HepG2 (cell line): ENCODE results near the gene EEIG1. TPM values are rescaled to one million over a fixed set of nuclear protein-coding genes. Genes with fewer than 3 reads are reported as not detected.

Source experiments
- ATAC-seq: fragments of 200-7000 bp; cut with Tn5 transposase; 3 replicates; pipeline ENCODE4 v1.9.1; 2020; ENCODE audit warnings: mild to moderate bottlenecking, moderate library complexity
- BruUV-seq: library from RNA; stranded (reverse); fragments of 400-500 nt; replicated peaks from 2 replicates; lab custom pipeline; 2021; lab: Mats Ljungman, UMichigan
- CTCF ChIA-PET: fragments of 300-600 bp; formaldehyde crosslinking; extraction: SDS; loops from one replicate; lab custom pipeline; 2021; ENCODE audit warnings: low total read pairs, inconsistent platforms, low intra/inter-chr PET ratio; lab: Yijun Ruan, JAX
- POLR2A ChIA-PET: fragments of 350-600 bp; sonication (Branson Sonifier 250); formaldehyde crosslinking; loops from one replicate; lab custom pipeline; 2020; ENCODE audit warnings: antibody characterized with exemption, inconsistent platforms; lab: Yijun Ruan, JAX
- DNase-seq: peaks from one replicate; pipeline ENCODE4 v3.0.0-alpha.2; 2015; ENCODE audit warnings: low spot score
- FAIRE-seq: peaks from 3 replicates; lab custom pipeline; 2011; peaks lifted over from hg19 to GRCh38; lab: Jason Lieb, UNC
- H2AFZ ChIP-seq: one replicate; pipeline ENCODE4 v1.6.1; 2011; ENCODE audit warnings: low read length, inconsistent platforms
- H3K27ac ChIP-seq: fragments of 300-600 bp; 3 replicates; pipeline ENCODE4 v1.8.0; 2011; ENCODE audit warnings: mixed run types, mild to moderate bottlenecking, mixed read lengths, low read length, inconsistent platforms; ENCODE audit not compliant: insufficient read depth; ENCODE audit errors: extremely low read length
- H3K27me3 ChIP-seq, 2 experiments: fragments of 200-600 bp in 1 of 2; 2 replicates in 1 of 2; 3 replicates in 1 of 2; pipeline versions ENCODE4 v1.6.0 to v1.8.0; 2011; ENCODE audit warnings: low read length in 2 of 2, mild to moderate bottlenecking in 2 of 2, moderate library complexity in 2 of 2, inconsistent platforms in 1 of 2; ENCODE audit not compliant: insufficient read depth in 2 of 2, control insufficient read depth in 1 of 2
- H3K36me3 ChIP-seq, 2 experiments: fragments of 200-600 bp in 1 of 2; replicated peaks in 1 of 2; 2 replicates in 1 of 2; 3 replicates in 1 of 2; pipeline versions ENCODE4 v1.5.1 to v1.8.0; 2011; ENCODE audit warnings: low read length in 2 of 2, inconsistent platforms in 1 of 2; ENCODE audit not compliant: insufficient read depth in 2 of 2, control insufficient read depth in 1 of 2
- H3K4me1 ChIP-seq: 2 replicates; pipeline ENCODE4 v1.5.1; 2012; ENCODE audit warnings: low read length, inconsistent platforms; ENCODE audit not compliant: insufficient read depth
- H3K4me2 ChIP-seq: 2 replicates; pipeline ENCODE4 v1.6.0; 2011; ENCODE audit warnings: low read depth, low read length, inconsistent platforms
- H3K4me3 ChIP-seq, 3 experiments: fragments of 200-600 bp in 1 of 3; sonication (generic), shearing (Covaris generic) in 1 of 3; replicated peaks in 1 of 3; 2 replicates each; pipeline ENCODE4 v1.5.1; 2011 to 2016; ENCODE audit warnings: low read length in 3 of 3, inconsistent platforms in 2 of 3, low read depth in 2 of 3, mild to moderate bottlenecking in 2 of 3, control low read depth in 1 of 3, mixed read lengths in 1 of 3; ENCODE audit not compliant: insufficient read depth in 1 of 3
- H3K79me2 ChIP-seq: one replicate; pipeline ENCODE4 v1.6.1; 2011; ENCODE audit warnings: low read length, inconsistent platforms; ENCODE audit not compliant: insufficient read depth
- H3K9ac ChIP-seq: 2 replicates; pipeline ENCODE4 v1.6.0; 2011; ENCODE audit warnings: mild to moderate bottlenecking, low read depth, low read length, inconsistent platforms; ENCODE audit not compliant: insufficient read depth
- H3K9me3 ChIP-seq: 2 replicates; pipeline ENCODE4 v1.5.1; 2012; ENCODE audit warnings: mild to moderate bottlenecking, low read length
- H4K20me1 ChIP-seq: 2 replicates; pipeline ENCODE4 v1.6.0; 2011; ENCODE audit warnings: inconsistent platforms, mild to moderate bottlenecking, low read length, moderate library complexity; ENCODE audit not compliant: insufficient read depth
- ARNT2 ChIP-seq: sonication (generic); formaldehyde crosslinking; IDR thresholded peaks from 2 replicates; pipeline ENCODE4 v1.8.0; 2022; ENCODE audit warnings: mild to moderate bottlenecking, low read depth, missing genetic modification reagents, moderate library complexity
- ASH2L ChIP-seq: fragments of 300-600, 200-600 bp; sonication (generic); IDR thresholded peaks from 2 replicates; pipeline ENCODE4 v1.7.0; 2017; ENCODE audit warnings: low read depth, mild to moderate bottlenecking, moderate library complexity, mixed read lengths, low read length; ENCODE audit not compliant: insufficient read length
- FOXO1 ChIP-seq: sonication (generic); formaldehyde crosslinking; IDR thresholded peaks from 2 replicates; pipeline ENCODE4 v1.4.0; 2020; ENCODE audit warnings: missing genetic modification reagents
- HMGXB4 ChIP-seq, 2 experiments: sonication (generic) in 1 of 2; formaldehyde crosslinking in 1 of 2; IDR thresholded peaks; 2 replicates each; pipeline versions ENCODE4 v1.4.0 to v1.6.1; 2018 to 2020; ENCODE audit warnings: missing genetic modification reagents in 2 of 2, borderline replicate concordance in 1 of 2, low read depth in 1 of 2, mild to moderate bottlenecking in 1 of 2, missing biosample characterization in 1 of 2
- KDM2A ChIP-seq: sonication (generic); formaldehyde crosslinking; IDR thresholded peaks from 2 replicates; pipeline ENCODE4 v1.4.0; 2020; ENCODE audit warnings: low read depth, missing genetic modification reagents, borderline replicate concordance
- NKX3-1 ChIP-seq: sonication (generic); formaldehyde crosslinking; IDR thresholded peaks from 2 replicates; pipeline ENCODE4 v1.5.0; 2020; ENCODE audit warnings: missing genetic modification reagents
- PCBP1 ChIP-seq: fragments of 200-400 bp; formaldehyde crosslinking; IDR thresholded peaks from 2 replicates; pipeline ENCODE4 v1.6.1; 2017; ENCODE audit warnings: mild to moderate bottlenecking, low read depth, low read length, borderline replicate concordance
- POLR2A ChIP-seq, 2 experiments: IDR thresholded peaks; 2 replicates each; pipeline ENCODE4 v1.6.1; 2011; ENCODE audit warnings: low read depth in 2 of 2, low read length in 2 of 2, mild to moderate bottlenecking in 1 of 2, moderate library complexity in 1 of 2; ENCODE audit not compliant: insufficient read depth in 1 of 2
- SPEN ChIP-seq: sonication (generic); formaldehyde crosslinking; IDR thresholded peaks from 2 replicates; pipeline ENCODE4 v1.5.1; 2020; ENCODE audit warnings: low read depth, mild to moderate bottlenecking, missing genetic modification reagents
- TAF1 ChIP-seq: sonication (generic); formaldehyde crosslinking; IDR thresholded peaks from 2 replicates; pipeline ENCODE4 v1.4.0; 2020; ENCODE audit warnings: missing genetic modification reagents
- TEAD2 ChIP-seq: sonication (generic); formaldehyde crosslinking; IDR thresholded peaks from 2 replicates; pipeline ENCODE4 v1.9.0; 2021; ENCODE audit warnings: missing genetic modification reagents
- ZFP82 ChIP-seq: sonication (generic); formaldehyde crosslinking; IDR thresholded peaks from 2 replicates; pipeline ENCODE4 v1.5.1; 2020; ENCODE audit warnings: mild to moderate bottlenecking, missing genetic modification reagents, borderline replicate concordance
- ZNF274 ChIP-seq: sonication (generic); formaldehyde crosslinking; IDR thresholded peaks from 2 replicates; pipeline ENCODE4 v1.5.1; 2020; ENCODE audit warnings: mild to moderate bottlenecking, missing genetic modification reagents
- ZNF607 ChIP-seq: sonication (generic); formaldehyde crosslinking; IDR thresholded peaks from 2 replicates; pipeline ENCODE4 v1.5.1; 2020; ENCODE audit warnings: missing genetic modification reagents, mild to moderate bottlenecking, borderline replicate concordance
- ZNF670 ChIP-seq: sonication (generic); formaldehyde crosslinking; IDR thresholded peaks from 2 replicates; pipeline ENCODE4 v1.8.0; 2022; ENCODE audit warnings: mild to moderate bottlenecking, missing genetic modification reagents, borderline replicate concordance
- ZNF674 ChIP-seq: sonication (generic); formaldehyde crosslinking; IDR thresholded peaks from 2 replicates; pipeline ENCODE4 v1.5.0; 2020; ENCODE audit warnings: low read depth, mild to moderate bottlenecking, missing genetic modification reagents
- ZNF687 ChIP-seq: sonication (generic); formaldehyde crosslinking; IDR thresholded peaks from 2 replicates; pipeline ENCODE4 v1.5.1; 2020; ENCODE audit warnings: mild to moderate bottlenecking, missing genetic modification reagents, moderate library complexity
- ZNF816 ChIP-seq: sonication (generic); formaldehyde crosslinking; IDR thresholded peaks from 2 replicates; pipeline ENCODE4 v1.8.0; 2022; ENCODE audit warnings: missing genetic modification reagents, mild to moderate bottlenecking, borderline replicate concordance
- WGBS: methylation state at CpG from one replicate; pipeline ENCODE4 v1.1.6; 2017; ENCODE audit warnings: low lambda C conversion rate; 5-methylcytosine and 5-hydroxymethylcytosine counted together
- in situ Hi-C: cut with HindIII; loops from 2 replicates; pipeline ENCODE4 v1.10.0; 2017; ENCODE audit warnings: low pct_unique_long_range_greater_than_20kb; ENCODE audit not compliant: extremely low pct_ligation_motif_present
- intact Hi-C: fragments of 100-400 bp; cut with micrococcal nuclease; formaldehyde crosslinking; loops from one replicate; pipeline ENCODE4 v1.10.0; 2022; ENCODE audit not compliant: unreplicated experiment
- polyA plus RNA-seq, 8 experiments: library from polyadenylated mRNA; depleted of rRNA in 3 of 8; stranded (reverse) in 7 of 8; unstranded in 1 of 8; fragments of >200 nt; fragmentation: Illumina TruSeq in 4 of 8; extraction: Trizol in 4 of 8; gene quantifications; 2 replicates each; pipeline versions ENCODE4 v1.2.1 to v1.2.3, GENCODE V29; 2011 to 2016; ENCODE audit warnings: low read depth in 4 of 8, missing spikeins in 1 of 8, mixed read lengths in 1 of 8; ENCODE audit not compliant: insufficient read depth in 1 of 8
- total RNA-seq, 5 experiments: library from RNA; depleted of rRNA; stranded (reverse); fragments of >200 nt; fragmentation: Illumina TruSeq; extraction: Trizol; gene quantifications; 2 replicates each; pipeline ENCODE4 v1.2.3, GENCODE V29; 2016; ENCODE audit warnings: low read depth in 1 of 5

EEIG1 gene
- total and polyA plus RNA-seq, 2 of the 13 experiments (the other 11 are each of a cell fraction or from before 2014, with no cell fraction given), result 16.6 to 25.2 TPM

DNA sequence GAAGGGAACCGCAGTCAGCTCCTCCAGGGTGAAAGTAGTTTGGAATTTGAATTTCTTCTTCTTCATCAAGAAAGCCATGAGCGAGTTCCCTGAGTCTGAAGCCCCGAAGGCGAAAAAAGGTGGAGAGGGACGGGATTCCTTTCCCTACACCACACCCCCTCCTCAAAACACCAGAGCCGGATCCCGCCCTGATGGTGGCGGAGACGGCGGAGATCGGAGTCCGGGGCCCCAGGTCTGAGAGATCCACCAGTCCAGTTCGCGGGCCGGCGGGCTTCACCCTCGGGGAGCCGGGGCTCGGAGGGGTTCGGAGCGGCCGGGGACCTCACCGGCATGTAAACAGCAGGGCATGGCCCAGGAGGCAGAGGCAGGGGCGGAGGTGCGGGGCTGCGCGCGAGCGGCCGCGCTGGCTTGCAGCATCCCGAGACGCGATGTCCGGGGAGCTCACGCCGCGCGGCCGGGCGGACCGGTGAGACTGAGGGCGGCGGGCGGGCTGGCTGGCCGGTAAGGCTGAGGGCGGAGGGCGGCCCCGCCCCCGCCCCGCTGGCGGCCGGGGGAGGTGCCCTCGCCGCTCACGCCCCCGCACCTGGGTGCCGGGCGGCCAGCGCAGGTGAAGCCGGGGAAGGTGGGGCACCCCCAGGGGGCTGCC lies 606 bp downstream of the EEIG1 start:
- no peak overlapping the region for H2AFZ ChIP-seq
- in situ Hi-C loops, result no loop called here
- BruUV-seq, result TSS peak; percentile 58
- TF ChIP-seq ARNT2 (CRISPR knock-in tag) (peak; percentile 46; the same call in 1 of the 2 replicates), ZNF687 (CRISPR knock-in tag) (peak; percentile 2; the same call in 1 of the 2 replicates), TAF1 (CRISPR knock-in tag) (peak; percentile 42; the same call in 1 of the 2 replicates), ZNF670 (CRISPR knock-in tag) (0 out of 2 replicates have a peak, but pooled peaks have one; percentile 48), ZNF674 (CRISPR knock-in tag) (no peak), ZNF607 (CRISPR knock-in tag) (0 out of 2 replicates have a peak, but pooled peaks have one; percentile 17), ZNF816 (CRISPR knock-in tag) (0 out of 2 replicates have a peak, but pooled peaks have one; percentile 63), HMGXB4 (CRISPR knock-in tag; IDR thresholded peaks at IDR 0.05; ENCODE audit: borderline replicate concordance in 1 of 2, low read depth in 1 of 2) (peak in 1 of 2 experiments; percentile 1; a peak in 1 of 4 replicates), NKX3-1 (CRISPR knock-in tag) (no peak), KDM2A (CRISPR knock-in tag) (peak; percentile 33; the same call in 1 of the 2 replicates), ZFP82 (CRISPR knock-in tag) (peak; percentile 85; the same call in 1 of the 2 replicates), PCBP1 (no peak), FOXO1 (CRISPR knock-in tag) (no peak), SPEN (CRISPR knock-in tag) (0 out of 2 replicates have a peak, but pooled peaks have one; percentile 24), TEAD2 (CRISPR knock-in tag) (no peak), ZNF274 (peak; percentile 53; the same call in 1 of the 2 replicates), POLR2A (IDR thresholded peaks at IDR 0.05; ENCODE audit: insufficient read depth in 1 of 2, low read depth in 2 of 2, low read length in 2 of 2) (peak in 1 of 2 experiments; percentile 1; a peak in 1 of 4 replicates), ASH2L (peak; percentile 7)

More for the DNA sequence above, 606 bp downstream of the EEIG1 start:
- Histone ChIP-seq H3K27ac (peak overlapping the region; percentile 60), H3K4me1 (peaks cover 65% of the 10 kb centered on the region), H4K20me1 (peaks cover 37% of the 10 kb centered on the region; the same call in 1 of the 2 replicates), H3K4me2 (peak overlapping the region; percentile 97), H3K79me2 (peaks cover 51% of the 10 kb centered on the region), H3K9me3 (no peaks in the 10 kb centered on the region), H3K36me3 (peaks cover 0 to 4% of the 10 kb centered on the region in 2 experiments; a peak in 1 of 5 replicates), H3K9ac (peak overlapping the region; percentile 84), H3K27me3 (no peaks in the 10 kb centered on the region; a peak in 1 of 5 replicates), H3K4me3 (peak overlapping the region; percentile 86 to 90 (median 90))
- ChIA-PET CTCF (no interaction called here), POLR2A (interaction anchor here (0.7 to 2.3 kb wide), 4 partner anchors 15 to 46 kb away, joined by 3 to 11 read pairs (median 6); no protein-coding TSS in a partner anchor)
- ATAC-seq, result peak; percentile 27
- intact Hi-C loops, result no loop called here
- no peak for FAIRE-seq
- no peak for DNase-seq
- WGBS, result 1% methylated on average over 16 of the region's 61 CpGs
